Dermis microvascular lymphatic vessel endothelial cell (primary cell): ENCODE measurements around the gene ARFGEF2. TPM values are rescaled to one million over a fixed set of nuclear protein-coding genes. Genes with fewer than 3 reads are reported as not detected.
"Not testable (repeated sequence)": the region's sequence is repeated elsewhere in the genome, so short reads cannot be mapped to it uniquely, and the experiment has no call there.

Source experiments
- DNase-seq, 2 donors: peaks; one replicate each; pipeline versions ENCODE4 v3.0.0 to v3.0.0-alpha.2; 2010; ENCODE audit warnings: low read depth in 2 of 2
- total RNA-seq: library from RNA; depleted of rRNA; stranded (reverse); fragments of >200 nt; gene quantifications from 2 replicates; pipeline ENCODE4 v1.2.1, GENCODE V29; 2014

Gene ARFGEF2
- total RNA-seq, 1 donor from 2014 or later: 45.2 TPM

- peak; percentile 51 to 71 for DNase-seq
Observed at GRCh38 chr20:48995589-48995988, 74.1 kb downstream of the ARFGEF2 start.

- DNase-seq: peak in 1 of 2 donors; percentile 57
Observed at GRCh38 chr20:48999890-49000870, 78.7 kb downstream of the ARFGEF2 start.

- DNase-seq: no peak
Observed at GRCh38 chr20:49001741-49002140, 80.2 kb downstream of the ARFGEF2 start.

- no peak for DNase-seq
Observed at GRCh38 chr20:49006446-49006980, 85.0 kb downstream of the ARFGEF2 start.

GRCh38 chr20:49009899-49010631, 88.6 kb downstream of the ARFGEF2 start:
- no peak for DNase-seq

- DNase-seq: no peak
Observed at GRCh38 chr20:49024220-49024619, 102.7 kb downstream of the ARFGEF2 start.

- not testable (repeated sequence) for DNase-seq
Observed at GRCh38 chr20:49028177-49028576, 106.7 kb downstream of the ARFGEF2 start.

- peak in 1 of 2 donors; percentile 25 for DNase-seq
Observed at GRCh38 chr20:49028684-49029083, 107.2 kb downstream of the ARFGEF2 start.

GRCh38 chr20:49029203-49029602, 107.7 kb downstream of the ARFGEF2 start:
- DNase-seq: no peak

GRCh38 chr20:49030954-49031619, 109.6 kb downstream of the ARFGEF2 start:
- DNase-seq: no peak

GRCh38 chr20:49032455-49032854, 110.9 kb downstream of the ARFGEF2 start:
- no peak for DNase-seq

GRCh38 chr20:49034070-49034732, 112.7 kb downstream of the ARFGEF2 start:
- DNase-seq: no peak

GRCh38 chr20:49037962-49038387, 116.5 kb downstream of the ARFGEF2 start:
- DNase-seq: no peak

GRCh38 chr20:49039854-49040253, 118.3 kb downstream of the ARFGEF2 start:
- DNase-seq: no peak

GRCh38 chr20:49043000-49043399, 121.5 kb downstream of the ARFGEF2 start:
- no peak for DNase-seq

GRCh38 chr20:49045440-49046086, 124.1 kb downstream of the ARFGEF2 start:
- DNase-seq: peak; percentile 30 to 66

- DNase-seq: peak; percentile 92 to 97
Observed at GRCh38 chr20:49046087-49046900, 124.8 kb downstream of the ARFGEF2 start, which contains the start of gene CSE1L. Gene CSE1L (plus strand): TSS chr20:49046312. CDS start chr20:49058464, 12,152 bp downstream.

- no peak for DNase-seq
Observed at GRCh38 chr20:49052334-49052733, 130.8 kb downstream of the ARFGEF2 start.

GRCh38 chr20:49054056-49054643, 132.6 kb downstream of the ARFGEF2 start:
- DNase-seq: peak; percentile 54 to 71
